ENCODE data around the gene NR2C2.

Gene NR2C2

GRCh38 chr3:14969671-14970070, 22.3 kb downstream of the NR2C2 start:
- H3K4me2 ChIP-seq (ENCODE audit: low read length) = no peak overlapping the region
- H3K18ac ChIP-seq (ENCODE audit: low read length) = no peak overlapping the region
- no peak overlapping the region for H3K56ac ChIP-seq (ENCODE audit: low read length)
- no peaks in the 10 kb centered on the region for H3K27me3 ChIP-seq (ENCODE audit: insufficient read depth, low read length, poor library complexity)
- no peaks in the 10 kb centered on the region for H3K4me1 ChIP-seq (ENCODE audit: control insufficient read depth, low read depth, low read length)
- H3K4me3 ChIP-seq (ENCODE audit: low read length) = no peak overlapping the region
- no peak overlapping the region for H4K8ac ChIP-seq (ENCODE audit: low read depth, low read length)
- DNase-seq = no peak
- peaks cover 7% of the 10 kb centered on the region for H3K79me1 ChIP-seq (ENCODE audit: low read length)
- H3K36me3 ChIP-seq (ENCODE audit: control insufficient read depth, insufficient read depth, low read length) = no peaks in the 10 kb centered on the region
- H3K4ac ChIP-seq (ENCODE audit: low read depth, low read length) = no peak overlapping the region
- no peak overlapping the region for H4K5ac ChIP-seq (ENCODE audit: low read length)
- WGBS (ENCODE audit: extremely low coverage, insufficient coverage, low lambda C conversion rate) = no CpG with 5 or more reads among the region's 1 CpG
- no peak overlapping the region for H2BK5ac ChIP-seq (ENCODE audit: low read length)
- H2BK15ac ChIP-seq (replicated peaks; ENCODE audit: low read depth) = no peak overlapping the region
- H2AK5ac ChIP-seq (ENCODE audit: low read length) = no peak overlapping the region
- H2BK120ac ChIP-seq (ENCODE audit: low read depth, low read length) = no peak overlapping the region
- H3K27ac ChIP-seq (ENCODE audit: low read depth, low read length) = no peak overlapping the region
- H3K79me2 ChIP-seq (ENCODE audit: control insufficient read depth, insufficient read depth, low read length) = peaks cover 10% of the 10 kb centered on the region
- no peak overlapping the region for H3K9ac ChIP-seq (ENCODE audit: low read length)
- no peak overlapping the region for H3K23ac ChIP-seq (ENCODE audit: low read length)

GRCh38 chr3:14976317-14976716, 28.9 kb downstream of the NR2C2 start:
- no peak overlapping the region for H3K27ac ChIP-seq (ENCODE audit: low read depth, low read length)
- H3K4me2 ChIP-seq (ENCODE audit: low read length) = no peak overlapping the region
- H3K4me3 ChIP-seq (ENCODE audit: low read length) = no peak overlapping the region
- H3K79me1 ChIP-seq (ENCODE audit: low read length) = peaks cover 10% of the 10 kb centered on the region
- DNase-seq = no peak
- peaks cover 9% of the 10 kb centered on the region for H3K79me2 ChIP-seq (ENCODE audit: control insufficient read depth, insufficient read depth, low read length)
- no peak overlapping the region for H2BK15ac ChIP-seq (replicated peaks; ENCODE audit: low read depth)
- no CpG with 5 or more reads among the region's 1 CpG for WGBS (ENCODE audit: extremely low coverage, insufficient coverage, low lambda C conversion rate)
- no peaks in the 10 kb centered on the region for H3K27me3 ChIP-seq (ENCODE audit: insufficient read depth, low read length, poor library complexity)
- H4K5ac ChIP-seq (ENCODE audit: low read length) = no peak overlapping the region
- no peak overlapping the region for H2BK5ac ChIP-seq (ENCODE audit: low read length)
- no peaks in the 10 kb centered on the region for H3K36me3 ChIP-seq (ENCODE audit: control insufficient read depth, insufficient read depth, low read length)
- no peak overlapping the region for H2AK5ac ChIP-seq (ENCODE audit: low read length)
- H3K18ac ChIP-seq (ENCODE audit: low read length) = no peak overlapping the region
- H3K4ac ChIP-seq (ENCODE audit: low read depth, low read length) = no peak overlapping the region
- no peak overlapping the region for H3K23ac ChIP-seq (ENCODE audit: low read length)
- H2BK120ac ChIP-seq (ENCODE audit: low read depth, low read length) = no peak overlapping the region
- no peak overlapping the region for H4K8ac ChIP-seq (ENCODE audit: low read depth, low read length)
- no peaks in the 10 kb centered on the region for H3K4me1 ChIP-seq (ENCODE audit: control insufficient read depth, low read depth, low read length)
- no peak overlapping the region for H3K56ac ChIP-seq (ENCODE audit: low read length)
- no peak overlapping the region for H3K9ac ChIP-seq (ENCODE audit: low read length)

GRCh38 chr3:14980689-14981088, 33.3 kb downstream of the NR2C2 start:
- Histone ChIP-seq H4K8ac (ENCODE audit: low read depth, low read length) (no peak overlapping the region), H3K27me3 (ENCODE audit: insufficient read depth, low read length, poor library complexity) (no peaks in the 10 kb centered on the region), H3K4me2 (ENCODE audit: low read length) (no peak overlapping the region), H3K4ac (ENCODE audit: low read depth, low read length) (no peak overlapping the region), H3K4me3 (ENCODE audit: low read length) (no peak overlapping the region), H2BK5ac (ENCODE audit: low read length) (no peak overlapping the region), H3K79me1 (ENCODE audit: low read length) (peaks cover 9% of the 10 kb centered on the region), H3K56ac (ENCODE audit: low read length) (no peak overlapping the region), H4K5ac (ENCODE audit: low read length) (no peak overlapping the region), H3K27ac (ENCODE audit: low read depth, low read length) (no peak overlapping the region), H3K23ac (ENCODE audit: low read length) (no peak overlapping the region), H3K4me1 (ENCODE audit: control insufficient read depth, low read depth, low read length) (no peaks in the 10 kb centered on the region), H3K36me3 (ENCODE audit: control insufficient read depth, insufficient read depth, low read length) (no peaks in the 10 kb centered on the region), H3K79me2 (ENCODE audit: control insufficient read depth, insufficient read depth, low read length) (peaks cover 8% of the 10 kb centered on the region), H2AK5ac (ENCODE audit: low read length) (no peak overlapping the region), H3K9ac (ENCODE audit: low read length) (no peak overlapping the region), H3K18ac (ENCODE audit: low read length) (no peak overlapping the region), H2BK15ac (replicated peaks; ENCODE audit: low read depth) (no peak overlapping the region), H2BK120ac (ENCODE audit: low read depth, low read length) (no peak overlapping the region)
- no CpG with 5 or more reads among the region's 4 CpGs for WGBS (ENCODE audit: extremely low coverage, insufficient coverage, low lambda C conversion rate)
- no peak for DNase-seq

- DNase-seq = no peak
- no peaks in the 10 kb centered on the region for H3K36me3 ChIP-seq (ENCODE audit: control insufficient read depth, insufficient read depth, low read length)
- H3K4me2 ChIP-seq (ENCODE audit: low read length) = no peak overlapping the region
- H4K5ac ChIP-seq (ENCODE audit: low read length) = no peak overlapping the region
- no peak overlapping the region for H4K8ac ChIP-seq (ENCODE audit: low read depth, low read length)
- no peaks in the 10 kb centered on the region for H3K4me1 ChIP-seq (ENCODE audit: control insufficient read depth, low read depth, low read length)
- H3K79me1 ChIP-seq (ENCODE audit: low read length) = peaks cover 6% of the 10 kb centered on the region
- WGBS (ENCODE audit: extremely low coverage, insufficient coverage, low lambda C conversion rate) = no CpG with 5 or more reads among the region's 3 CpGs
- H3K79me2 ChIP-seq (ENCODE audit: control insufficient read depth, insufficient read depth, low read length) = peaks cover 4% of the 10 kb centered on the region
- H2BK5ac ChIP-seq (ENCODE audit: low read length) = no peak overlapping the region
- no peak overlapping the region for H3K23ac ChIP-seq (ENCODE audit: low read length)
- H3K9ac ChIP-seq (ENCODE audit: low read length) = no peak overlapping the region
- no peaks in the 10 kb centered on the region for H3K27me3 ChIP-seq (ENCODE audit: insufficient read depth, low read length, poor library complexity)
- no peak overlapping the region for H3K4ac ChIP-seq (ENCODE audit: low read depth, low read length)
- H3K18ac ChIP-seq (ENCODE audit: low read length) = no peak overlapping the region
- H3K4me3 ChIP-seq (ENCODE audit: low read length) = no peak overlapping the region
- H2AK5ac ChIP-seq (ENCODE audit: low read length) = no peak overlapping the region
- H3K56ac ChIP-seq (ENCODE audit: low read length) = no peak overlapping the region
- no peak overlapping the region for H2BK120ac ChIP-seq (ENCODE audit: low read depth, low read length)
- H3K27ac ChIP-seq (ENCODE audit: low read depth, low read length) = no peak overlapping the region
- no peak overlapping the region for H2BK15ac ChIP-seq (replicated peaks; ENCODE audit: low read depth)
These were observed 37.3 kb downstream of the NR2C2 start for GRCh38 chr3:14984581-14985113.

GRCh38 chr3:14988988-14989394, 41.6 kb downstream of the NR2C2 start:
- Histone ChIP-seq H3K27me3 (ENCODE audit: insufficient read depth, low read length, poor library complexity) (no peaks in the 10 kb centered on the region), H4K8ac (ENCODE audit: low read depth, low read length) (no peak overlapping the region), H3K4me1 (ENCODE audit: control insufficient read depth, low read depth, low read length) (no peaks in the 10 kb centered on the region), H3K18ac (ENCODE audit: low read length) (no peak overlapping the region), H2BK120ac (ENCODE audit: low read depth, low read length) (no peak overlapping the region), H3K4ac (ENCODE audit: low read depth, low read length) (no peak overlapping the region), H3K79me2 (ENCODE audit: control insufficient read depth, insufficient read depth, low read length) (peaks cover 10% of the 10 kb centered on the region), H4K5ac (ENCODE audit: low read length) (no peak overlapping the region), H3K56ac (ENCODE audit: low read length) (no peak overlapping the region), H3K27ac (ENCODE audit: low read depth, low read length) (no peak overlapping the region), H3K4me2 (ENCODE audit: low read length) (no peak overlapping the region), H3K36me3 (ENCODE audit: control insufficient read depth, insufficient read depth, low read length) (no peaks in the 10 kb centered on the region), H2AK5ac (ENCODE audit: low read length) (no peak overlapping the region), H3K23ac (ENCODE audit: low read length) (no peak overlapping the region), H2BK5ac (ENCODE audit: low read length) (no peak overlapping the region), H3K4me3 (ENCODE audit: low read length) (no peak overlapping the region), H2BK15ac (replicated peaks; ENCODE audit: low read depth) (no peak overlapping the region), H3K79me1 (ENCODE audit: low read length) (peaks cover 13% of the 10 kb centered on the region), H3K9ac (ENCODE audit: low read length) (no peak overlapping the region)
- WGBS (ENCODE audit: extremely low coverage, insufficient coverage, low lambda C conversion rate) = no CpG with 5 or more reads among the region's 3 CpGs
- DNase-seq = peak; percentile 92

Measured in mesendoderm (in vitro differentiated cells).